GM23338 (cell line): ENCODE measurements around the gene RAB15. TPM values are rescaled to one million over a fixed set of nuclear protein-coding genes. Genes with fewer than 3 reads are reported as not detected.

ENCODE experiments used
- ATAC-seq: fragments of 200-7000 bp; cut with Tn5 transposase; 3 replicates; pipeline ENCODE4 v1.9.1; 2020
- DNase-seq: peaks from one replicate; pipeline ENCODE4 v3.0.0-alpha.2; 2015; ENCODE audit warnings: low spot score
- H2AFZ ChIP-seq: fragments of 200-600 bp; sonication (generic); 2 replicates; pipeline ENCODE4 v1.8.0; 2016; ENCODE audit warnings: antibody characterized with exemption, mild to moderate bottlenecking, moderate library complexity
- H3F3A ChIP-seq: fragments of 200-600 bp; sonication (generic); replicated peaks from 2 replicates; pipeline ENCODE4 v1.8.0; 2017; ENCODE audit warnings: antibody characterized with exemption, mixed run types, low read depth
- H3K27ac ChIP-seq: fragments of 200-600 bp; sonication (generic); 2 replicates; pipeline ENCODE4 v1.6.1; 2016; ENCODE audit warnings: low read depth
- H3K27me3 ChIP-seq: fragments of 200-600 bp; sonication (generic); 2 replicates; pipeline ENCODE4 v1.8.0; 2016; ENCODE audit warnings: mild to moderate bottlenecking, mixed run types, moderate library complexity; ENCODE audit not compliant: insufficient read depth
- H3K36me3 ChIP-seq: fragments of 200-600 bp; sonication (generic); 2 replicates; pipeline ENCODE4 v1.8.0; 2016; ENCODE audit warnings: mild to moderate bottlenecking; ENCODE audit not compliant: insufficient read depth
- H3K4me1 ChIP-seq: fragments of 200-600 bp; sonication (generic); 2 replicates; pipeline ENCODE4 v1.8.0; 2016; ENCODE audit warnings: mild to moderate bottlenecking, moderate library complexity; ENCODE audit not compliant: insufficient read depth
- H3K4me2 ChIP-seq: fragments of 200-600 bp; sonication (generic); 2 replicates; pipeline ENCODE4 v1.7.1; 2017; ENCODE audit warnings: mixed run types
- H3K4me3 ChIP-seq: fragments of 200-600 bp; sonication (generic); 2 replicates; pipeline ENCODE4 v1.6.1; 2016; ENCODE audit warnings: mixed run types
- H3K79me2 ChIP-seq: fragments of 200-600 bp; sonication (generic); replicated peaks from 2 replicates; pipeline ENCODE4 v1.8.0; 2017; ENCODE audit warnings: mild to moderate bottlenecking; ENCODE audit not compliant: insufficient read depth
- H3K9me2 ChIP-seq: fragments of 200-600 bp; sonication (generic); 2 replicates; pipeline ENCODE4 v1.8.0; 2017; ENCODE audit not compliant: insufficient read depth
- H4K20me1 ChIP-seq: fragments of 200-600 bp; sonication (generic); replicated peaks from 2 replicates; pipeline ENCODE4 v1.8.0; 2017; ENCODE audit warnings: mild to moderate bottlenecking; ENCODE audit not compliant: insufficient read depth
- H3K27ac Mint-ChIP-seq: 2 replicates; pipeline ENCODE4 v1.8.0; 2020; ENCODE audit warnings: inconsistent platforms, mild to moderate bottlenecking, moderate library complexity, mixed read lengths
- H3K27me3 Mint-ChIP-seq: 3 replicates; pipeline ENCODE4 v1.8.0; 2022; ENCODE audit warnings: low read depth, mild to moderate bottlenecking, moderate library complexity, mixed read lengths, inconsistent platforms; ENCODE audit not compliant: insufficient read depth, poor library complexity
- H3K36me3 Mint-ChIP-seq: 3 replicates; pipeline ENCODE4 v1.8.0; 2021; ENCODE audit warnings: low read depth, mild to moderate bottlenecking, inconsistent platforms, moderate library complexity, mixed read lengths
- H3K4me1 Mint-ChIP-seq: 3 replicates; pipeline ENCODE4 v1.8.0; 2020; ENCODE audit warnings: mild to moderate bottlenecking, inconsistent platforms, mixed read lengths
- H3K4me3 Mint-ChIP-seq: 3 replicates; pipeline ENCODE4 v1.8.0; 2021; ENCODE audit warnings: moderate library complexity, mild to moderate bottlenecking, inconsistent platforms, mixed read lengths
- H3K9me3 Mint-ChIP-seq: 3 replicates; pipeline ENCODE4 v1.8.0; 2020; ENCODE audit warnings: moderate library complexity, mild to moderate bottlenecking, inconsistent platforms, mixed read lengths
- CREB1 ChIP-seq: fragments of 250-450 bp; sonication (Bioruptor Pico); IDR thresholded peaks from 2 replicates; pipeline ENCODE4 v1.5.0; 2020; ENCODE audit warnings: low read depth, mild to moderate bottlenecking, moderate library complexity
- EZH2 ChIP-seq: fragments of 200-600 bp; sonication (generic); IDR thresholded peaks from one replicate; pipeline ENCODE4 v1.8.0; 2017; ENCODE audit warnings: antibody characterized with exemption, mild to moderate bottlenecking, low read depth; ENCODE audit not compliant: unreplicated experiment
- EZH2phosphoT487 ChIP-seq: fragments of 200-600 bp; sonication (generic); IDR thresholded peaks from one replicate; pipeline ENCODE4 v1.8.1; 2018; ENCODE audit warnings: antibody characterized with exemption; ENCODE audit not compliant: unreplicated experiment
- JUNB ChIP-seq: IDR thresholded peaks from one replicate; pipeline ENCODE4 v1.6.1; 2016; ENCODE audit warnings: antibody characterized with exemption; ENCODE audit not compliant: unreplicated experiment
- NANOG ChIP-seq: IDR thresholded peaks from 2 replicates; pipeline ENCODE4 v1.6.1; 2016; ENCODE audit warnings: antibody characterized with exemption, borderline replicate concordance
- POLR2AphosphoS5 ChIP-seq: IDR thresholded peaks from 2 replicates; pipeline ENCODE4 v1.6.1; 2016; ENCODE audit warnings: antibody characterized with exemption, low read depth
- STAT1 ChIP-seq: IDR thresholded peaks from one replicate; pipeline ENCODE4 v1.6.1; 2016; ENCODE audit warnings: antibody characterized with exemption; ENCODE audit not compliant: unreplicated experiment
- ZNF114 ChIP-seq: fragments of 250-450 bp; sonication (Bioruptor Pico); IDR thresholded peaks from 2 replicates; pipeline ENCODE4 v1.5.0; 2020; ENCODE audit warnings: mild to moderate bottlenecking, moderate library complexity
- ZNF331 ChIP-seq: fragments of 250-450 bp; sonication (Bioruptor Pico); IDR thresholded peaks from 2 replicates; pipeline ENCODE4 v1.5.0; 2020; ENCODE audit warnings: low read depth, mild to moderate bottlenecking, moderate library complexity
- polyA plus RNA-seq: library from polyadenylated mRNA; unstranded; fragments of >200 nt; fragmentation: Nextera tagmentation; extraction: Ambion mirVana; gene quantifications from 2 replicates; pipeline ENCODE4 v1.2.1, GENCODE V29; 2016
- total RNA-seq: library from RNA; depleted of rRNA; stranded (reverse); fragments of >200 nt; shearing (Covaris generic); gene quantifications from 2 replicates; pipeline ENCODE4 v1.2.3, GENCODE V29; 2014
- TF ChIP-seq, protein P1 (sequence below), 2 experiments: fragments of 200-600 bp in 1 of 2; sonication (generic) in 1 of 2; conservative IDR thresholded peaks; 2 replicates each; pipeline versions ENCODE4 v1.5.1 to v1.6.1; 2016 to 2017; ENCODE audit warnings: antibody characterized with exemption in 2 of 2, low read depth in 2 of 2, mild to moderate bottlenecking in 2 of 2, moderate library complexity in 1 of 2
- TF ChIP-seq, protein P2 (sequence below): fragments of 250-450 bp; sonication (Bioruptor Pico); IDR thresholded peaks from 2 replicates; pipeline ENCODE4 v1.5.0; 2020; ENCODE audit warnings: mild to moderate bottlenecking, moderate library complexity
- TF ChIP-seq, protein P3 (sequence below): IDR thresholded peaks from one replicate; pipeline ENCODE4 v1.6.1; 2018; ENCODE audit warnings: antibody characterized with exemption; ENCODE audit not compliant: unreplicated experiment
- TF ChIP-seq, protein P4 (sequence below): IDR thresholded peaks from 2 replicates; pipeline ENCODE4 v1.6.1; 2016; ENCODE audit warnings: antibody characterized with exemption

Gene RAB15
- total and polyA plus RNA-seq, 2 experiments from 2014 or later = 17.4 to 43.3 TPM

DNA sequence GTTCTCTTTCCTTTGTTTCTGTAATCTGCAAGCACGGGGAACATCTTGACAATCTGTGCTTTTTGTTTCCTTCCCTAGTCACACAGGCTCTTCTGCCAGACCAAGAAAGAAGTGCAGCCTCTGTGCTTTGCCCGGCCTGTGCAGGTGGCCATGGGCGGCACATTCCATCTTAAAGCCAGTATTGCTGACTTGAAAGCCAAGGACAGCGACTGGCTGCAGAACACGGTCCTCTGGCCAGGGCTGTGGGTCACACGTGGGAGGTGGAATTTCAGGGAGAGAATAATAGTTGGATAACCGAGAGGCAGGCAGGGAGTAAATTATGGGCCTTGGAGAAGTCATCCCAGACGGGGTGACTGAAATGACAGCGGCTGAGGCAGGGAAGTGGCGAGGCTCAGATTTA lies 39.4 kb upstream of the RAB15 start:
- TF ChIP-seq, protein P1, sequence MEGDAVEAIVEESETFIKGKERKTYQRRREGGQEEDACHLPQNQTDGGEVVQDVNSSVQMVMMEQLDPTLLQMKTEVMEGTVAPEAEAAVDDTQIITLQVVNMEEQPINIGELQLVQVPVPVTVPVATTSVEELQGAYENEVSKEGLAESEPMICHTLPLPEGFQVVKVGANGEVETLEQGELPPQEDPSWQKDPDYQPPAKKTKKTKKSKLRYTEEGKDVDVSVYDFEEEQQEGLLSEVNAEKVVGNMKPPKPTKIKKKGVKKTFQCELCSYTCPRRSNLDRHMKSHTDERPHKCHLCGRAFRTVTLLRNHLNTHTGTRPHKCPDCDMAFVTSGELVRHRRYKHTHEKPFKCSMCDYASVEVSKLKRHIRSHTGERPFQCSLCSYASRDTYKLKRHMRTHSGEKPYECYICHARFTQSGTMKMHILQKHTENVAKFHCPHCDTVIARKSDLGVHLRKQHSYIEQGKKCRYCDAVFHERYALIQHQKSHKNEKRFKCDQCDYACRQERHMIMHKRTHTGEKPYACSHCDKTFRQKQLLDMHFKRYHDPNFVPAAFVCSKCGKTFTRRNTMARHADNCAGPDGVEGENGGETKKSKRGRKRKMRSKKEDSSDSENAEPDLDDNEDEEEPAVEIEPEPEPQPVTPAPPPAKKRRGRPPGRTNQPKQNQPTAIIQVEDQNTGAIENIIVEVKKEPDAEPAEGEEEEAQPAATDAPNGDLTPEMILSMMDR (conservative IDR thresholded peaks at IDR 0.05; ENCODE audit: low read depth in 2 of 2) = no peak
- TF ChIP-seq STAT1 (no peak), JUNB (no peak), CREB1 (CRISPR knock-in tag) (no peak), EZH2phosphoT487 (no peak), EZH2 (no peak), POLR2AphosphoS5 (no peak), NANOG (no peak), ZNF331 (CRISPR knock-in tag) (no peak), ZNF114 (no peak)
- TF ChIP-seq, protein P2, sequence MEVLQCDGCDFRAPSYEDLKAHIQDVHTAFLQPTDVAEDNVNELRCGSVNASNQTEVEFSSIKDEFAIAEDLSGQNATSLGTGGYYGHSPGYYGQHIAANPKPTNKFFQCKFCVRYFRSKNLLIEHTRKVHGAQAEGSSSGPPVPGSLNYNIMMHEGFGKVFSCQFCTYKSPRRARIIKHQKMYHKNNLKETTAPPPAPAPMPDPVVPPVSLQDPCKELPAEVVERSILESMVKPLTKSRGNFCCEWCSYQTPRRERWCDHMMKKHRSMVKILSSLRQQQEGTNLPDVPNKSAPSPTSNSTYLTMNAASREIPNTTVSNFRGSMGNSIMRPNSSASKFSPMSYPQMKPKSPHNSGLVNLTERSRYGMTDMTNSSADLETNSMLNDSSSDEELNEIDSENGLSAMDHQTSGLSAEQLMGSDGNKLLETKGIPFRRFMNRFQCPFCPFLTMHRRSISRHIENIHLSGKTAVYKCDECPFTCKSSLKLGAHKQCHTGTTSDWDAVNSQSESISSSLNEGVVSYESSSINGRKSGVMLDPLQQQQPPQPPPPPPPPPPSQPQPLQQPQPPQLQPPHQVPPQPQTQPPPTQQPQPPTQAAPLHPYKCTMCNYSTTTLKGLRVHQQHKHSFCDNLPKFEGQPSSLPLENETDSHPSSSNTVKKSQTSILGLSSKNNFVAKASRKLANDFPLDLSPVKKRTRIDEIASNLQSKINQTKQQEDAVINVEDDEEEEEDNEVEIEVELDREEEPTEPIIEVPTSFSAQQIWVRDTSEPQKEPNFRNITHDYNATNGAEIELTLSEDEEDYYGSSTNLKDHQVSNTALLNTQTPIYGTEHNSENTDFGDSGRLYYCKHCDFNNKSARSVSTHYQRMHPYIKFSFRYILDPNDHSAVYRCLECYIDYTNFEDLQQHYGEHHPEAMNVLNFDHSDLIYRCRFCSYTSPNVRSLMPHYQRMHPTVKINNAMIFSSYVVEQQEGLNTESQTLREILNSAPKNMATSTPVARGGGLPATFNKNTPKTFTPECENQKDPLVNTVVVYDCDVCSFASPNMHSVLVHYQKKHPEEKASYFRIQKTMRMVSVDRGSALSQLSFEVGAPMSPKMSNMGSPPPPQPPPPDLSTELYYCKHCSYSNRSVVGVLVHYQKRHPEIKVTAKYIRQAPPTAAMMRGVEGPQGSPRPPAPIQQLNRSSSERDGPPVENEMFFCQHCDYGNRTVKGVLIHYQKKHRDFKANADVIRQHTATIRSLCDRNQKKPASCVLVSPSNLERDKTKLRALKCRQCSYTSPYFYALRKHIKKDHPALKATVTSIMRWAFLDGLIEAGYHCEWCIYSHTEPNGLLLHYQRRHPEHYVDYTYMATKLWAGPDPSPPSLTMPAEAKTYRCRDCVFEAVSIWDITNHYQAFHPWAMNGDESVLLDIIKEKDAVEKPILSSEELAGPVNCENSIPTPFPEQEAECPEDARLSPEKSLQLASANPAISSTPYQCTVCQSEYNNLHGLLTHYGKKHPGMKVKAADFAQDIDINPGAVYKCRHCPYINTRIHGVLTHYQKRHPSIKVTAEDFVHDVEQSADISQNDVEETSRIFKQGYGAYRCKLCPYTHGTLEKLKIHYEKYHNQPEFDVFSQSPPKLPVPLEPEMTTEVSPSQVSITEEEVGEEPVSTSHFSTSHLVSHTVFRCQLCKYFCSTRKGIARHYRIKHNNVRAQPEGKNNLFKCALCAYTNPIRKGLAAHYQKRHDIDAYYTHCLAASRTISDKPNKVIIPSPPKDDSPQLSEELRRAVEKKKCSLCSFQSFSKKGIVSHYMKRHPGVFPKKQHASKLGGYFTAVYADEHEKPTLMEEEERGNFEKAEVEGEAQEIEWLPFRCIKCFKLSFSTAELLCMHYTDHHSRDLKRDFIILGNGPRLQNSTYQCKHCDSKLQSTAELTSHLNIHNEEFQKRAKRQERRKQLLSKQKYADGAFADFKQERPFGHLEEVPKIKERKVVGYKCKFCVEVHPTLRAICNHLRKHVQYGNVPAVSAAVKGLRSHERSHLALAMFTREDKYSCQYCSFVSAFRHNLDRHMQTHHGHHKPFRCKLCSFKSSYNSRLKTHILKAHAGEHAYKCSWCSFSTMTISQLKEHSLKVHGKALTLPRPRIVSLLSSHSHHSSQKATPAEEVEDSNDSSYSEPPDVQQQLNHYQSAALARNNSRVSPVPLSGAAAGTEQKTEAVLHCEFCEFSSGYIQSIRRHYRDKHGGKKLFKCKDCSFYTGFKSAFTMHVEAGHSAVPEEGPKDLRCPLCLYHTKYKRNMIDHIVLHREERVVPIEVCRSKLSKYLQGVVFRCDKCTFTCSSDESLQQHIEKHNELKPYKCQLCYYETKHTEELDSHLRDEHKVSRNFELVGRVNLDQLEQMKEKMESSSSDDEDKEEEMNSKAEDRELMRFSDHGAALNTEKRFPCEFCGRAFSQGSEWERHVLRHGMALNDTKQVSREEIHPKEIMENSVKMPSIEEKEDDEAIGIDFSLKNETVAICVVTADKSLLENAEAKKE (CRISPR knock-in tag) = no peak
- TF ChIP-seq, protein P3, sequence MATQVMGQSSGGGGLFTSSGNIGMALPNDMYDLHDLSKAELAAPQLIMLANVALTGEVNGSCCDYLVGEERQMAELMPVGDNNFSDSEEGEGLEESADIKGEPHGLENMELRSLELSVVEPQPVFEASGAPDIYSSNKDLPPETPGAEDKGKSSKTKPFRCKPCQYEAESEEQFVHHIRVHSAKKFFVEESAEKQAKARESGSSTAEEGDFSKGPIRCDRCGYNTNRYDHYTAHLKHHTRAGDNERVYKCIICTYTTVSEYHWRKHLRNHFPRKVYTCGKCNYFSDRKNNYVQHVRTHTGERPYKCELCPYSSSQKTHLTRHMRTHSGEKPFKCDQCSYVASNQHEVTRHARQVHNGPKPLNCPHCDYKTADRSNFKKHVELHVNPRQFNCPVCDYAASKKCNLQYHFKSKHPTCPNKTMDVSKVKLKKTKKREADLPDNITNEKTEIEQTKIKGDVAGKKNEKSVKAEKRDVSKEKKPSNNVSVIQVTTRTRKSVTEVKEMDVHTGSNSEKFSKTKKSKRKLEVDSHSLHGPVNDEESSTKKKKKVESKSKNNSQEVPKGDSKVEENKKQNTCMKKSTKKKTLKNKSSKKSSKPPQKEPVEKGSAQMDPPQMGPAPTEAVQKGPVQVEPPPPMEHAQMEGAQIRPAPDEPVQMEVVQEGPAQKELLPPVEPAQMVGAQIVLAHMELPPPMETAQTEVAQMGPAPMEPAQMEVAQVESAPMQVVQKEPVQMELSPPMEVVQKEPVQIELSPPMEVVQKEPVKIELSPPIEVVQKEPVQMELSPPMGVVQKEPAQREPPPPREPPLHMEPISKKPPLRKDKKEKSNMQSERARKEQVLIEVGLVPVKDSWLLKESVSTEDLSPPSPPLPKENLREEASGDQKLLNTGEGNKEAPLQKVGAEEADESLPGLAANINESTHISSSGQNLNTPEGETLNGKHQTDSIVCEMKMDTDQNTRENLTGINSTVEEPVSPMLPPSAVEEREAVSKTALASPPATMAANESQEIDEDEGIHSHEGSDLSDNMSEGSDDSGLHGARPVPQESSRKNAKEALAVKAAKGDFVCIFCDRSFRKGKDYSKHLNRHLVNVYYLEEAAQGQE = no peak
- TF ChIP-seq, protein P4, sequence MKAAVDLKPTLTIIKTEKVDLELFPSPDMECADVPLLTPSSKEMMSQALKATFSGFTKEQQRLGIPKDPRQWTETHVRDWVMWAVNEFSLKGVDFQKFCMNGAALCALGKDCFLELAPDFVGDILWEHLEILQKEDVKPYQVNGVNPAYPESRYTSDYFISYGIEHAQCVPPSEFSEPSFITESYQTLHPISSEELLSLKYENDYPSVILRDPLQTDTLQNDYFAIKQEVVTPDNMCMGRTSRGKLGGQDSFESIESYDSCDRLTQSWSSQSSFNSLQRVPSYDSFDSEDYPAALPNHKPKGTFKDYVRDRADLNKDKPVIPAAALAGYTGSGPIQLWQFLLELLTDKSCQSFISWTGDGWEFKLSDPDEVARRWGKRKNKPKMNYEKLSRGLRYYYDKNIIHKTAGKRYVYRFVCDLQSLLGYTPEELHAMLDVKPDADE = no peak
- no peaks in the 10 kb centered on the region for H3K79me2 ChIP-seq
- H3K4me1 ChIP-seq = no peaks in the 10 kb centered on the region
- Mint-ChIP-seq H3K27ac (no peak overlapping the region), H3K36me3 (peaks cover 2% of the 10 kb centered on the region), H3K4me3 (no peak overlapping the region), H3K4me1 (no peaks in the 10 kb centered on the region), H3K9me3 (no peaks in the 10 kb centered on the region), H3K27me3 (peaks cover 5% of the 10 kb centered on the region)
- DNase-seq (no peak), ATAC-seq (no peak)
- no peak overlapping the region for H3K27ac ChIP-seq
- H4K20me1 ChIP-seq = no peaks in the 10 kb centered on the region
- H2AFZ ChIP-seq = no peak overlapping the region
- H3K27me3 ChIP-seq = no peaks in the 10 kb centered on the region
- H3K4me2 ChIP-seq = no peak overlapping the region
- no peaks in the 10 kb centered on the region for H3K9me2 ChIP-seq
- no peaks in the 10 kb centered on the region for H3F3A ChIP-seq
- H3K4me3 ChIP-seq = no peak overlapping the region
- peaks cover 5% of the 10 kb centered on the region; the same call in 1 of the 2 replicates for H3K36me3 ChIP-seq
